Measurements from ENCODE around the gene COL5A1. TPM values are rescaled to one million over a fixed set of nuclear protein-coding genes. Genes with fewer than 3 reads are reported as not detected.

Gene COL5A1
- total and polyA plus RNA-seq, 2 experiments from 2014 or later: 2.5 to 13.1 TPM

DNA sequence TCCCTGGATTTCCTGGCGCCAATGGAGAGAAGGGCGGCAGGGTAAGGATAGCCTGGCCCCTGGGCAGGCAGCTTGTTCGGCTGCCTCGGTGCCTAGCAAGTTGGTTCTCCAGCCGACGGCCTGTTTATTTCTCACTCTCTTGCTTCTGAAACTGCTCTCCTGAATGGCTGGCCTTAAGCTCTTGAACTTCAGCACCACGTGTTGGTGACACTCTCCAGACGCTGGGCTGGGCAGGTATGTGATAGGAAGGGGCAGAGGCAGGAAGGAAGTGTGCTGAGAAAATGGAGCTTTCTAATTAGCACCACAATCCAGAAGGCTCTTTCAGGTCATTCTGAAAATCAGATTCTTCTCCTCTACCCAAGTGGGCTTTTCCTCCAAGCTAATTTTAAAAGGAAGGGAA, 147.6 kb downstream of the COL5A1 start:
- H3K9me3 Mint-ChIP-seq: no peaks in the 10 kb centered on the region
- DNase-seq (ENCODE audit: low spot score): no peak
- no peak overlapping the region for H3K27ac Mint-ChIP-seq
- Histone ChIP-seq H3K4me2 (no peak overlapping the region), H3K36me3 (ENCODE audit: insufficient read depth) (no peaks in the 10 kb centered on the region), H3K4me1 (ENCODE audit: insufficient read depth) (no peaks in the 10 kb centered on the region; the same call in 1 of the 2 replicates), H2AFZ (no peak overlapping the region), H4K20me1 (replicated peaks; ENCODE audit: insufficient read depth) (no peaks in the 10 kb centered on the region), H3K4me3 (no peak overlapping the region), H3F3A (replicated peaks; ENCODE audit: low read depth) (no peaks in the 10 kb centered on the region), H3K27me3 (ENCODE audit: insufficient read depth) (no peaks in the 10 kb centered on the region), H3K9me2 (ENCODE audit: insufficient read depth) (no peaks in the 10 kb centered on the region), H3K27ac (ENCODE audit: low read depth) (no peak overlapping the region), H3K79me2 (replicated peaks; ENCODE audit: insufficient read depth) (no peaks in the 10 kb centered on the region)
- H3K4me1 Mint-ChIP-seq: peaks cover 14% of the 10 kb centered on the region; the same call in 2 of the 3 replicates
- H3K27me3 Mint-ChIP-seq (ENCODE audit: insufficient read depth, low read depth, poor library complexity): no peaks in the 10 kb centered on the region
- no peak for ATAC-seq
- H3K4me3 Mint-ChIP-seq: no peak overlapping the region
- no peaks in the 10 kb centered on the region for H3K36me3 Mint-ChIP-seq (ENCODE audit: low read depth)
- no peak for TF ChIP-seq JUNB (IDR thresholded peaks at IDR 0.05; ENCODE audit: unreplicated experiment)
- TF ChIP-seq, protein P1, sequence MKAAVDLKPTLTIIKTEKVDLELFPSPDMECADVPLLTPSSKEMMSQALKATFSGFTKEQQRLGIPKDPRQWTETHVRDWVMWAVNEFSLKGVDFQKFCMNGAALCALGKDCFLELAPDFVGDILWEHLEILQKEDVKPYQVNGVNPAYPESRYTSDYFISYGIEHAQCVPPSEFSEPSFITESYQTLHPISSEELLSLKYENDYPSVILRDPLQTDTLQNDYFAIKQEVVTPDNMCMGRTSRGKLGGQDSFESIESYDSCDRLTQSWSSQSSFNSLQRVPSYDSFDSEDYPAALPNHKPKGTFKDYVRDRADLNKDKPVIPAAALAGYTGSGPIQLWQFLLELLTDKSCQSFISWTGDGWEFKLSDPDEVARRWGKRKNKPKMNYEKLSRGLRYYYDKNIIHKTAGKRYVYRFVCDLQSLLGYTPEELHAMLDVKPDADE (IDR thresholded peaks at IDR 0.05): no peak
- TF ChIP-seq, protein P2, sequence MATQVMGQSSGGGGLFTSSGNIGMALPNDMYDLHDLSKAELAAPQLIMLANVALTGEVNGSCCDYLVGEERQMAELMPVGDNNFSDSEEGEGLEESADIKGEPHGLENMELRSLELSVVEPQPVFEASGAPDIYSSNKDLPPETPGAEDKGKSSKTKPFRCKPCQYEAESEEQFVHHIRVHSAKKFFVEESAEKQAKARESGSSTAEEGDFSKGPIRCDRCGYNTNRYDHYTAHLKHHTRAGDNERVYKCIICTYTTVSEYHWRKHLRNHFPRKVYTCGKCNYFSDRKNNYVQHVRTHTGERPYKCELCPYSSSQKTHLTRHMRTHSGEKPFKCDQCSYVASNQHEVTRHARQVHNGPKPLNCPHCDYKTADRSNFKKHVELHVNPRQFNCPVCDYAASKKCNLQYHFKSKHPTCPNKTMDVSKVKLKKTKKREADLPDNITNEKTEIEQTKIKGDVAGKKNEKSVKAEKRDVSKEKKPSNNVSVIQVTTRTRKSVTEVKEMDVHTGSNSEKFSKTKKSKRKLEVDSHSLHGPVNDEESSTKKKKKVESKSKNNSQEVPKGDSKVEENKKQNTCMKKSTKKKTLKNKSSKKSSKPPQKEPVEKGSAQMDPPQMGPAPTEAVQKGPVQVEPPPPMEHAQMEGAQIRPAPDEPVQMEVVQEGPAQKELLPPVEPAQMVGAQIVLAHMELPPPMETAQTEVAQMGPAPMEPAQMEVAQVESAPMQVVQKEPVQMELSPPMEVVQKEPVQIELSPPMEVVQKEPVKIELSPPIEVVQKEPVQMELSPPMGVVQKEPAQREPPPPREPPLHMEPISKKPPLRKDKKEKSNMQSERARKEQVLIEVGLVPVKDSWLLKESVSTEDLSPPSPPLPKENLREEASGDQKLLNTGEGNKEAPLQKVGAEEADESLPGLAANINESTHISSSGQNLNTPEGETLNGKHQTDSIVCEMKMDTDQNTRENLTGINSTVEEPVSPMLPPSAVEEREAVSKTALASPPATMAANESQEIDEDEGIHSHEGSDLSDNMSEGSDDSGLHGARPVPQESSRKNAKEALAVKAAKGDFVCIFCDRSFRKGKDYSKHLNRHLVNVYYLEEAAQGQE (IDR thresholded peaks at IDR 0.05; ENCODE audit: unreplicated experiment): no peak
- no peak for TF ChIP-seq ZNF114 (CRISPR knock-in tag; IDR thresholded peaks at IDR 0.05)
- TF ChIP-seq NANOG (IDR thresholded peaks at IDR 0.05; ENCODE audit: borderline replicate concordance): no peak
- no peak for TF ChIP-seq CREB1 (CRISPR knock-in tag; IDR thresholded peaks at IDR 0.05; ENCODE audit: low read depth)
- no peak for TF ChIP-seq EZH2 (IDR thresholded peaks at IDR 0.05; ENCODE audit: low read depth, unreplicated experiment)
- no peak for TF ChIP-seq POLR2AphosphoS5 (IDR thresholded peaks at IDR 0.05; ENCODE audit: low read depth)
- no peak for TF ChIP-seq ZNF331 (CRISPR knock-in tag; IDR thresholded peaks at IDR 0.05; ENCODE audit: low read depth)
- TF ChIP-seq, protein P3, sequence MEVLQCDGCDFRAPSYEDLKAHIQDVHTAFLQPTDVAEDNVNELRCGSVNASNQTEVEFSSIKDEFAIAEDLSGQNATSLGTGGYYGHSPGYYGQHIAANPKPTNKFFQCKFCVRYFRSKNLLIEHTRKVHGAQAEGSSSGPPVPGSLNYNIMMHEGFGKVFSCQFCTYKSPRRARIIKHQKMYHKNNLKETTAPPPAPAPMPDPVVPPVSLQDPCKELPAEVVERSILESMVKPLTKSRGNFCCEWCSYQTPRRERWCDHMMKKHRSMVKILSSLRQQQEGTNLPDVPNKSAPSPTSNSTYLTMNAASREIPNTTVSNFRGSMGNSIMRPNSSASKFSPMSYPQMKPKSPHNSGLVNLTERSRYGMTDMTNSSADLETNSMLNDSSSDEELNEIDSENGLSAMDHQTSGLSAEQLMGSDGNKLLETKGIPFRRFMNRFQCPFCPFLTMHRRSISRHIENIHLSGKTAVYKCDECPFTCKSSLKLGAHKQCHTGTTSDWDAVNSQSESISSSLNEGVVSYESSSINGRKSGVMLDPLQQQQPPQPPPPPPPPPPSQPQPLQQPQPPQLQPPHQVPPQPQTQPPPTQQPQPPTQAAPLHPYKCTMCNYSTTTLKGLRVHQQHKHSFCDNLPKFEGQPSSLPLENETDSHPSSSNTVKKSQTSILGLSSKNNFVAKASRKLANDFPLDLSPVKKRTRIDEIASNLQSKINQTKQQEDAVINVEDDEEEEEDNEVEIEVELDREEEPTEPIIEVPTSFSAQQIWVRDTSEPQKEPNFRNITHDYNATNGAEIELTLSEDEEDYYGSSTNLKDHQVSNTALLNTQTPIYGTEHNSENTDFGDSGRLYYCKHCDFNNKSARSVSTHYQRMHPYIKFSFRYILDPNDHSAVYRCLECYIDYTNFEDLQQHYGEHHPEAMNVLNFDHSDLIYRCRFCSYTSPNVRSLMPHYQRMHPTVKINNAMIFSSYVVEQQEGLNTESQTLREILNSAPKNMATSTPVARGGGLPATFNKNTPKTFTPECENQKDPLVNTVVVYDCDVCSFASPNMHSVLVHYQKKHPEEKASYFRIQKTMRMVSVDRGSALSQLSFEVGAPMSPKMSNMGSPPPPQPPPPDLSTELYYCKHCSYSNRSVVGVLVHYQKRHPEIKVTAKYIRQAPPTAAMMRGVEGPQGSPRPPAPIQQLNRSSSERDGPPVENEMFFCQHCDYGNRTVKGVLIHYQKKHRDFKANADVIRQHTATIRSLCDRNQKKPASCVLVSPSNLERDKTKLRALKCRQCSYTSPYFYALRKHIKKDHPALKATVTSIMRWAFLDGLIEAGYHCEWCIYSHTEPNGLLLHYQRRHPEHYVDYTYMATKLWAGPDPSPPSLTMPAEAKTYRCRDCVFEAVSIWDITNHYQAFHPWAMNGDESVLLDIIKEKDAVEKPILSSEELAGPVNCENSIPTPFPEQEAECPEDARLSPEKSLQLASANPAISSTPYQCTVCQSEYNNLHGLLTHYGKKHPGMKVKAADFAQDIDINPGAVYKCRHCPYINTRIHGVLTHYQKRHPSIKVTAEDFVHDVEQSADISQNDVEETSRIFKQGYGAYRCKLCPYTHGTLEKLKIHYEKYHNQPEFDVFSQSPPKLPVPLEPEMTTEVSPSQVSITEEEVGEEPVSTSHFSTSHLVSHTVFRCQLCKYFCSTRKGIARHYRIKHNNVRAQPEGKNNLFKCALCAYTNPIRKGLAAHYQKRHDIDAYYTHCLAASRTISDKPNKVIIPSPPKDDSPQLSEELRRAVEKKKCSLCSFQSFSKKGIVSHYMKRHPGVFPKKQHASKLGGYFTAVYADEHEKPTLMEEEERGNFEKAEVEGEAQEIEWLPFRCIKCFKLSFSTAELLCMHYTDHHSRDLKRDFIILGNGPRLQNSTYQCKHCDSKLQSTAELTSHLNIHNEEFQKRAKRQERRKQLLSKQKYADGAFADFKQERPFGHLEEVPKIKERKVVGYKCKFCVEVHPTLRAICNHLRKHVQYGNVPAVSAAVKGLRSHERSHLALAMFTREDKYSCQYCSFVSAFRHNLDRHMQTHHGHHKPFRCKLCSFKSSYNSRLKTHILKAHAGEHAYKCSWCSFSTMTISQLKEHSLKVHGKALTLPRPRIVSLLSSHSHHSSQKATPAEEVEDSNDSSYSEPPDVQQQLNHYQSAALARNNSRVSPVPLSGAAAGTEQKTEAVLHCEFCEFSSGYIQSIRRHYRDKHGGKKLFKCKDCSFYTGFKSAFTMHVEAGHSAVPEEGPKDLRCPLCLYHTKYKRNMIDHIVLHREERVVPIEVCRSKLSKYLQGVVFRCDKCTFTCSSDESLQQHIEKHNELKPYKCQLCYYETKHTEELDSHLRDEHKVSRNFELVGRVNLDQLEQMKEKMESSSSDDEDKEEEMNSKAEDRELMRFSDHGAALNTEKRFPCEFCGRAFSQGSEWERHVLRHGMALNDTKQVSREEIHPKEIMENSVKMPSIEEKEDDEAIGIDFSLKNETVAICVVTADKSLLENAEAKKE (CRISPR knock-in tag; IDR thresholded peaks at IDR 0.05): no peak
- TF ChIP-seq, protein P4, sequence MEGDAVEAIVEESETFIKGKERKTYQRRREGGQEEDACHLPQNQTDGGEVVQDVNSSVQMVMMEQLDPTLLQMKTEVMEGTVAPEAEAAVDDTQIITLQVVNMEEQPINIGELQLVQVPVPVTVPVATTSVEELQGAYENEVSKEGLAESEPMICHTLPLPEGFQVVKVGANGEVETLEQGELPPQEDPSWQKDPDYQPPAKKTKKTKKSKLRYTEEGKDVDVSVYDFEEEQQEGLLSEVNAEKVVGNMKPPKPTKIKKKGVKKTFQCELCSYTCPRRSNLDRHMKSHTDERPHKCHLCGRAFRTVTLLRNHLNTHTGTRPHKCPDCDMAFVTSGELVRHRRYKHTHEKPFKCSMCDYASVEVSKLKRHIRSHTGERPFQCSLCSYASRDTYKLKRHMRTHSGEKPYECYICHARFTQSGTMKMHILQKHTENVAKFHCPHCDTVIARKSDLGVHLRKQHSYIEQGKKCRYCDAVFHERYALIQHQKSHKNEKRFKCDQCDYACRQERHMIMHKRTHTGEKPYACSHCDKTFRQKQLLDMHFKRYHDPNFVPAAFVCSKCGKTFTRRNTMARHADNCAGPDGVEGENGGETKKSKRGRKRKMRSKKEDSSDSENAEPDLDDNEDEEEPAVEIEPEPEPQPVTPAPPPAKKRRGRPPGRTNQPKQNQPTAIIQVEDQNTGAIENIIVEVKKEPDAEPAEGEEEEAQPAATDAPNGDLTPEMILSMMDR (conservative IDR thresholded peaks at IDR 0.05; ENCODE audit: low read depth in 2 of 2): no peak
- TF ChIP-seq STAT1 (IDR thresholded peaks at IDR 0.05; ENCODE audit: unreplicated experiment): no peak
- no peak for TF ChIP-seq EZH2phosphoT487 (IDR thresholded peaks at IDR 0.05; ENCODE audit: unreplicated experiment)

Data from GM23338 (cell line).